Lung microvascular endothelial cell (primary cell): ENCODE results near the gene AHNAK2. TPM values are rescaled to one million over a fixed set of nuclear protein-coding genes. Genes with fewer than 3 reads are reported as not detected.
"Not testable (repeated sequence)": the region's sequence is repeated elsewhere in the genome, so short reads cannot be mapped to it uniquely, and the experiment has no call there.

ENCODE experiments used
- DNase-seq, 2 donors: peaks; one replicate each; pipeline versions ENCODE4 v3.0.0 to v3.0.0-alpha.2; 2010; ENCODE audit warnings: low read depth in 2 of 2
- total RNA-seq: library from RNA; depleted of rRNA; stranded (reverse); fragments of >200 nt; gene quantifications from 2 replicates; pipeline ENCODE4 v1.2.1, GENCODE V29; 2014

Gene AHNAK2
- total RNA-seq, 1 donor from 2014 or later = 6.0 TPM

GRCh38 chr14:104954746-104955395, 23.3 kb downstream of the AHNAK2 start:
- no peak for DNase-seq

GRCh38 chr14:104953896-104954656, 24.1 kb downstream of the AHNAK2 start:
- no peak for DNase-seq

DNA sequence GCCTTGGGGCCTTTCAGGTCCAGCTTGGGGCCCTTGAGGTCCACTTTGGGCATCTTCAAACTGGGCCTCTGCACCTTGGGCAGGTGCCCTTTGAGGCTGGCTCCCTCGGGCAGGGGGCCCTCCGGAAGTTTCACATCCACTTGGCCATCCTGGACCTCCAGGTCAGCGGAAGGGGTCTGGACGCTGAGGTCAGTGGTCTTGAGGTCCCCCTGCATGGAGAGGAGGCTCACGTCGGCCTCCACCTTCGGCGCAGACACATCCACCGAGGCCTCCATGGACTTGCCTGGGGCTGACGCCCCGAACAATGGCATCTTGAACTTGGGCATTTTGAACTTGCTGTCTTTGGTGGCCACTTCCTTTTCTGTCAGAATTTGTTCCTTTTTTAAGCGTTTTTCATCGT, 25.1 kb downstream of the AHNAK2 start:
- no peak for DNase-seq

GRCh38 chr14:104951863-104952657, 26.1 kb downstream of the AHNAK2 start:
- DNase-seq = not testable (repeated sequence)

- DNase-seq = not testable (repeated sequence)
Measured at GRCh38 chr14:104950701-104951100, 27.5 kb downstream of the AHNAK2 start.

- no peak for DNase-seq
Measured at GRCh38 chr14:104950021-104950420, 28.2 kb downstream of the AHNAK2 start.

DNA sequence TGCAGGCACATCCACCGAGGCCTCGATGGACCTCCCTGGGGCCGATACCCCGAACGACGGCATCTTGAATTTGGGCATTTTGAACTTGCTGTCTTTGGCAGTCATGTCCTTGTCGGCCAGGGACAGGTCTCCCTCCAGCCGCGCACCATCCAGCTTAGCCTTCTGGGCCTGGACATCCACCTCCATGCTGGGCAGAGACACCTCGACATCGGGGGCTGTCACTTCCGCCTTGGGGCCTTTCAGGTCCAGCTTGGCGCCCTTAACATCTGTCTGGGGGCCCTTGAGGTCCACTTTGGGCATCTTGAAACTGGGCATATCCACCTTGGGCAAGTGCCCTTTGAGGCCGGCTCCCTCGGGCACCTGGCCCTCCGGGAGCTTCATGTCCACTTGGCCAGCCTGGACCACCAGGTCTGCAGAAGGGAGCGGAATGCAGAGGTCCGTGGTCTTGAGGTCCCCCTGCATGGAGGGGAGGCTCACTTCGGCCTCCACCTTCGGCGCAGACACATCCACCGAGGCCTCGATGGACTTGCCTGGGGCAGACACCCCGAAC, 28.7 kb downstream of the AHNAK2 start:
- DNase-seq = not testable (repeated sequence)

- DNase-seq = no peak
Measured at GRCh38 chr14:104948736-104949031, 29.5 kb downstream of the AHNAK2 start.

GRCh38 chr14:104947881-104948735, 30.1 kb downstream of the AHNAK2 start:
- not testable (repeated sequence) for DNase-seq

GRCh38 chr14:104947201-104947600, 31.0 kb downstream of the AHNAK2 start:
- not testable (repeated sequence) for DNase-seq

DNA sequence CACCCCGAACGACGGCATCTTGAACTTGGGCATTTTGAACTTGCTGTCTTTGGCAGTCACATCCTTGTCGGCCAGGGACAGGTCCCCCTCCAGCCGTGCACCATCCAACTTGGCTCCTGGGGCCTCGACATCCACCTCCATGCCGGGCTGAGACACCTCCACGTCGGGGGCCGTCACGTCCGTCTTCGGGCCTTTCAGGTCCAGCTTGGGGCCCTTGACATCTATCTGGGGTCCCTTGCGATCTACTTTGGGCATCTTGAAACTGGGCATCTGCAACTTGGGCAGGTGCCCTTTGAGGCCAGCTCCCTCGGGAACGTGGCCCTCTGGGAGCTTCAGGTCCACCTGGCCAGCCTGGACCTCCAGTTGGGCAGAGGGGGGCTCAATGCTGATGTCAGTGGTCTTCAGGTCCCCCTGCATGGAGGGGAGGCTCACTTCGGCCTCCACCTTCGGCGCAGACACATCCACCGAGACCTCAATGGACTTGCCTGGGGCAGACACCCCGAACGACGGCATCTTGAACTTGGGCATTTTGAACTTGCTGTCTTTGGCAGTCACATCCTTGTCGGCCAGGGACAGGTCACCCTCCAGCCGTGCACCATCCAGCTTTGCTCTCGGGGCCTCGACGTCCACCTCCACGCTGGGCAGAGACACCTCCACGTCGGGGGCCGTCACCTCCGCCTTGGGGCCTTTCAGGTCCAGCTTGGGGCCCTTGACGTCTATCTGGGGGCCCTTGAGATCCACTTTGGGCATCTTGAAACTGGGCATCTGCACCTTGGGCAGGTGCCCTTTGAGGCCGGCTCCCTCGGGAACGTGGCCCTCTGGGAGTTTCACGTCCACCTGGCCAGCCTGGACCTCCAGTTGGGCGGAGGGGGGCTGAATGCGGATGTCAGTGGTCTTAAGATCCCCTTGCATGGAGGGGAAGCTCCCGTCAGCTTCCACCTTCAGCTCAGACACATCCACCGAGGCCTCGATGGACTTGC, 31.9 kb downstream of the AHNAK2 start:
- not testable (repeated sequence) for DNase-seq

- DNase-seq = not testable (repeated sequence)
Measured at GRCh38 chr14:104945266-104945665, 32.9 kb downstream of the AHNAK2 start.

DNA sequence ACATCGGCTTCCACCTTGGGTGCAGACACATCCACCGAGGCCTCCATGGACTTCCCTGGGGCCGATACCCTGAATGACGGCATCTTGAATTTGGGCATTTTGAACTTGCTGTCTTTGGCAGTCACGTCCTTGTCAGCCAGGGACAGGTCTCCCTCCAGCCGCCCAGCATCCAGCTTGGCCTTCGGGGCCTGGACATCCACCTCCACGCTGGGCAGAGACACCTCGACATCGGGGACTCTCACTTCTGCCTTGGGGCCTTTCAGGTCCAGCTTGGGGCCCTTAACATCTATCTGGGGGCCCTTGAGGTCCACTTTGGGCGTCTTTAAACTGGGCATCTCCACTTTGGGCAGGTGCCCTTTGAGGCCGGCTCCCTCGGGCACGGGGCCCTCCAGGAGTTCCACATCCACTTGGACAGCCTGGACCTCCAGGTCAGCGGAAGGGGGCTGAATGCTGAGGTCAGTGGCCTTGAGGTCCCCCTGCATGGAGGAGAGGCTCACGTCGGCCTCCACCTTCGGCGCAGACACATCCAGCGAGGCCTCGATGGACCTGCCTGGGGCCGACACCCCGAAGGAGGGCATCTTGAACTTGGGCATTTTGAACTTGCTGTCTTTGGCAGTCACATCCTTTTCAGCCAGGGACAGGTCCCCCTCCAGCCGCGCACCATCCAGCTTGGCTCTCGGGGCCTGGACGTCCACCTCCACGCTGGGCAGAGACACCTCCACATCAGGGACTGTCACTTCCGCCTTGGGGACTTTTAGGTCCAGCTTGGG, 33.6 kb downstream of the AHNAK2 start:
- DNase-seq = not testable (repeated sequence)

DNA sequence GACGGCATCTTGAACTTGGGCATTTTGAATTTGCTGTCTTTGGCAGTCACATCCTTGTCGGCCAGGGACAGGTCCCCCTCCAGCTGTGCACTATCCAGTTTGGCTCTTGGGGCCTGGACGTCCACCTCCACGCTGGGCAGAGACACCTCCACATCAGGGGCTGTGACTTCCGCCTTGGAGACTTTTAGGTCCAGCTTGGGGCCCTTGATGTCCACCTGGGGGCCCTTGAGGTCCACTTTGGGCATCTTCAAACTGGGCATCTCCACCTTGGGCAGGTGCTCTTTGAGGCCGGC, 34.2 kb downstream of the AHNAK2 start:
- not testable (repeated sequence) for DNase-seq

DNA sequence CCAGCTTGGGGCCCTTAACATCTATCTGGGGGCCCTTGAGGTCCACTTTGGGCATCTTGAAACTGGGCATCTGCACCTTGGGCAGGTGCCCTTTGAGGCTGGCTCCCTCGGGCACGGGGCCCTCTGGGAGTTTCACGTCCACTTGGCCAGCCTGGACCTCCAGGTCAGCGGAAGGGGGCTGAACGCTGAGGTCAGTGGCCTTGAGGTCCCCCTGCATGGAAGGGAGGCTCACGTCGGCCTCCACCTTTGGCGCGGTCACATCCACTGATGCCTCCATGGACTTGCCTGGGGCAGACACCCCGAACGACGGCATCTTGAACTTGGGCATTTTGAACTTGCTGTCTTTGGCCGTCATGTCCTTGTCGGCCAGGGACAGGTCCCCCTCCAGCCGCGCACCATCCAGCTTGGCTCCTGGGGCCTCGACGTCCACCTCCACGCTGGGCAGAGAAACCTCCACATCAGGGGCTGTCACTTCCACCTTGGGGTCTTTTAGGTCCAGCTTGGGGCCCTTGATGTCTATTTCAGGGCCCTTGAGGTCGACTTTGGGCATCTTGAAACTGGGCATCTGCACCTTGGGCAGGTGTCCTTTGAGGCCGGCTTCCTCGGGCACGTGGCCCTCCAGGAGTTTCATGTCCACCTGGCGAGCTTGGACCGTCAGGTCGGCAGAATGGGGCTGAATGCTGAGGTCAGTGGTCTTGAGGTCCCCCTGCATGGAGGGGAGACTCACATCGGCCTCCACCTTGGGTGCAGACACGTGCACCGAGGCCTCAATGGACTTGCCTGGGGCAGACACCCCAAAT, 34.8 kb downstream of the AHNAK2 start:
- not testable (repeated sequence) for DNase-seq

- DNase-seq = no peak
Measured at GRCh38 chr14:104942586-104942985, 35.6 kb downstream of the AHNAK2 start.

DNA sequence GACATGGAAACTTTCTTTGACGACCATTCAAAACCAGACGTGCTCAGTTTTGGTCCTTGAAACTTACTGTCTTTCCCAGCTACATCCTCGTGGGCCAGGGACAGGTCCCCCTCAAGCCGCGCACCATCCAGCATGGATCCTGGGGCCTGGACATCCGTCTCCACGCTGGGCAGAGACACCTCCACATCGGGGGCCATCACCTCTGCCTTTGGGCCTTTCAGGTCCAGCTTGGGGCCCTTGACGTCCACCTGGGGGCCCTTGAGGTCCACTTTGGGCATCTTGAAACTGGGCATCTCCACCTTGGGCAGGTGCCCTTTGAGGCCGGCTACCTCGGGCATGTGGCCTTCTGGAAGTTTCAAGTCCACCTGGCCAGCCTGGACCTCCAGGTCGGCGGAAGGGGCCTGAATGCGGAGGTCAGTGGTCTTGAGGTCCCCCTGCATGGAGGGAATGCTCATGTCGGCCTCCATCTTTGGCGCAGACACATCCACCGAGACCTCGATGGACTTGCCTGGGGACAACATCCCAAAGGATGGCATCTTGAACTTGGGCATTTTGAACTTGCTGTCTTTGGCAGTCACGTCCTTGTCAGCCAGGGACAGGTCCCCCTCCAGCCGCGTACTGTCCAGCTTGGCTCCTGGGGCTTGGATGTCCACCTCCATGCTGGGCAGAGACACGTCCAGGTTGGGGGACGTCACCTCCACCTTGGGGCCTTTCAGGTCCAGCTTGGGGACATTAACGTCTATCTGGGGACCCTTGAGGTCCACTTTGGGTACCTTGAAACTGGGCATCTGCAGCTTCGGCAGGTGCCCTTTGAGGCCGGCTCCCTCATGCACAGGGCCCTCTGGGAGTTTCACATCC, 36.4 kb downstream of the AHNAK2 start:
- DNase-seq = no peak
